Heart left ventricle (tissue), 13 donors: Measurements from ENCODE around the gene AP3S2.

Source experiments
- POLR2A ChIP-seq, 2 donors: fragments of 450-650 bp; IDR thresholded peaks; one replicate each; pipeline ENCODE4 v1.6.1; 2017; ENCODE audit warnings: antibody characterized with exemption in 2 of 2, mild to moderate bottlenecking in 2 of 2, moderate library complexity in 2 of 2
- TF ChIP-seq, protein P1 (sequence below), 12 donors: fragments of 200-600 bp; sonication (generic) in 4 of 12; IDR thresholded peaks; one replicate each; pipeline versions ENCODE4 v1.5.0 to v1.8.0; 2018 to 2022; ENCODE audit warnings: antibody characterized with exemption in 12 of 12, mild to moderate bottlenecking in 5 of 12
- donor health status: ischemic (EF 13 %, LVEDD 7.1; RV severe dilation, severe dysfunction).
- donor health status: DM: no; HTN: yes; CAD: no.
- donor health status: DM: no; HTN: no; CAD: no.
- donor health status: ischemic (EF 25% LVEDD 6.9; RV normal size, moderate dysfunction).
- donor health status: ischemic (EF 25% LVEDD 5.7; RV mildly dilated, moderate dysfunction).
- donor health status: ischemic (EF 35%, LVEDD 5.7; RV mildly dilated, moderate dysfunction).
- donor health status: nonischemic (EF 11% LVEDD 7.7; RV severe dilation, severe dysfunction).
- donor health status: DM: yes; HTN: yes; CAD: no.
- donor health status: PGD.
- donor health status: ischemic (EF 29% LVEDD 5.4; RV normal size, mild dysfunction).
- donor health status: nonischemic (EF 23%, LVEDD 6.1; RV moderate dilation, normal function).

DNA sequence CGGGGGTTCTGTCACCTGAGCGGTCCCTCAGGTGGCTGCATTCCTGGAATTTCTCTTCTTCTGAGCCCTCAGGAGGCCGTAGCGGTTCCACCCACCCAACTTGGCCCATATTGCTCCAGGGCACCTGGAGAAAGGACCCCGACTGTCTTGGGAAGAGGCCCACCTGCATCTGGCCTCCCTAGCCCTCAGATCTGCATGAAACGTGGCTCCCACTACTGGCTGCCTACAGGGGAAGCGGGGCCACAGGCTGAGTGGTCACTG is 69.3 kb downstream of the AP3S2 start:
- TF ChIP-seq, protein P1, sequence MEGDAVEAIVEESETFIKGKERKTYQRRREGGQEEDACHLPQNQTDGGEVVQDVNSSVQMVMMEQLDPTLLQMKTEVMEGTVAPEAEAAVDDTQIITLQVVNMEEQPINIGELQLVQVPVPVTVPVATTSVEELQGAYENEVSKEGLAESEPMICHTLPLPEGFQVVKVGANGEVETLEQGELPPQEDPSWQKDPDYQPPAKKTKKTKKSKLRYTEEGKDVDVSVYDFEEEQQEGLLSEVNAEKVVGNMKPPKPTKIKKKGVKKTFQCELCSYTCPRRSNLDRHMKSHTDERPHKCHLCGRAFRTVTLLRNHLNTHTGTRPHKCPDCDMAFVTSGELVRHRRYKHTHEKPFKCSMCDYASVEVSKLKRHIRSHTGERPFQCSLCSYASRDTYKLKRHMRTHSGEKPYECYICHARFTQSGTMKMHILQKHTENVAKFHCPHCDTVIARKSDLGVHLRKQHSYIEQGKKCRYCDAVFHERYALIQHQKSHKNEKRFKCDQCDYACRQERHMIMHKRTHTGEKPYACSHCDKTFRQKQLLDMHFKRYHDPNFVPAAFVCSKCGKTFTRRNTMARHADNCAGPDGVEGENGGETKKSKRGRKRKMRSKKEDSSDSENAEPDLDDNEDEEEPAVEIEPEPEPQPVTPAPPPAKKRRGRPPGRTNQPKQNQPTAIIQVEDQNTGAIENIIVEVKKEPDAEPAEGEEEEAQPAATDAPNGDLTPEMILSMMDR (IDR thresholded peaks at IDR 0.05) = no peak
- no peak for TF ChIP-seq POLR2A (IDR thresholded peaks at IDR 0.05)
